Measurements from ENCODE around the gene SMAD6. TPM values are rescaled to one million over a fixed set of nuclear protein-coding genes. Genes with fewer than 3 reads are reported as not detected.

SMAD6 gene
- total RNA-seq, result 11.6 and 19.9 TPM in 2 replicates

GRCh38 chr15:66702035-66702786 lies at the start of gene SMAD6:
Gene SMAD6, plus strand, starts transcription at chr15:66702236. Its CDS starts 1,023 bp downstream, at chr15:66703259.

Other genes starting within 250 kb of the SMAD6 start
- gene SNAPC5, start 204.5 kb upstream of the SMAD6 start, total RNA-seq, result 18.6 and 21.8 TPM in 2 replicates
- 1,966 and 2,559 TPM in 2 replicates for gene RPL4, start 197.4 kb upstream of the SMAD6 start, total RNA-seq
- gene ZWILCH, start 196.9 kb upstream of the SMAD6 start, total RNA-seq, result 11.1 and 11.8 TPM in 2 replicates
- 0.43 TPM in 1 of 2 replicates, not detected in the other for gene LCTL, start 136.2 kb upstream of the SMAD6 start, total RNA-seq

Measured in dermis lymphatic vessel endothelial cell (primary cell).